Panc1 (cell line): ENCODE measurements around the gene ANP32A. TPM values are rescaled to one million over a fixed set of nuclear protein-coding genes. Genes with fewer than 3 reads are reported as not detected.

Source experiments
- ATAC-seq: fragments of 200-7000 bp; cut with Tn5 transposase; 2 replicates; pipeline ENCODE4 v1.9.1; 2020; ENCODE audit warnings: mild to moderate bottlenecking, moderate library complexity
- BruUV-seq: library from RNA; stranded (reverse); fragments of 400-500 nt; replicated peaks from 2 replicates; lab custom pipeline; 2021; lab: Mats Ljungman, UMichigan
- CTCF ChIA-PET: fragments of 300-600 bp; sonication (Branson Sonifier 250); formaldehyde crosslinking; loops from one replicate; lab custom pipeline; 2022; ENCODE audit warnings: antibody characterized with exemption; lab: Charles Lee
- POLR2A ChIA-PET: fragments of 300-600 bp; sonication (Branson Sonifier 250); formaldehyde crosslinking; loops from one replicate; lab custom pipeline; 2022; ENCODE audit warnings: antibody characterized with exemption; lab: Charles Lee
- DNase-seq: peaks from one replicate; pipeline ENCODE4 v3.0.0-alpha.2; 2010; ENCODE audit warnings: low read depth, low spot score
- H3K27ac ChIP-seq: 2 replicates; pipeline ENCODE4 v1.5.1; 2011; ENCODE audit warnings: mild to moderate bottlenecking, low read length, inconsistent platforms
- H3K27me3 ChIP-seq: fragments of 200-500 bp; sonication (Bioruptor generic); 2 replicates; pipeline ENCODE4 v1.6.0; 2014; ENCODE audit warnings: low read length, inconsistent platforms; ENCODE audit not compliant: control insufficient read depth, insufficient read depth
- H3K36me3 ChIP-seq: fragments of 200-500 bp; sonication (Bioruptor generic); 2 replicates; pipeline ENCODE4 v1.5.1; 2014; ENCODE audit warnings: inconsistent platforms, mild to moderate bottlenecking, low read length, moderate library complexity; ENCODE audit not compliant: control insufficient read depth, insufficient read depth
- H3K4me1 ChIP-seq: 2 replicates; pipeline ENCODE4 v1.5.1; 2011; ENCODE audit warnings: inconsistent platforms, mild to moderate bottlenecking, low read length, moderate library complexity; ENCODE audit not compliant: control insufficient read depth, insufficient read depth
- H3K4me3 ChIP-seq, 2 experiments: 2 replicates each; pipeline ENCODE4 v1.5.1; 2011 to 2012; ENCODE audit warnings: low read depth in 2 of 2, low read length in 2 of 2, mild to moderate bottlenecking in 2 of 2, inconsistent platforms in 1 of 2, moderate library complexity in 1 of 2
- H3K9me3 ChIP-seq: fragments of 200-500 bp; sonication (Bioruptor generic); 2 replicates; pipeline ENCODE4 v1.5.1; 2014; ENCODE audit warnings: low read depth, mild to moderate bottlenecking, inconsistent platforms, low read length, moderate library complexity; ENCODE audit not compliant: control insufficient read depth, insufficient read depth
- POLR2AphosphoS5 ChIP-seq: IDR thresholded peaks from 2 replicates; pipeline ENCODE4 v1.6.1; 2012; ENCODE audit warnings: mild to moderate bottlenecking, low read depth, low read length, moderate library complexity
- SIN3A ChIP-seq: IDR thresholded peaks from 2 replicates; pipeline ENCODE4 v1.6.1; 2012; ENCODE audit warnings: low read depth, mild to moderate bottlenecking, low read length, moderate library complexity, borderline replicate concordance; ENCODE audit not compliant: insufficient read depth
- TCF7L2 ChIP-seq: IDR thresholded peaks from 2 replicates; pipeline ENCODE4 v1.6.1; 2011; ENCODE audit warnings: mild to moderate bottlenecking, low read depth, low read length, inconsistent platforms
- in situ Hi-C: cut with HindIII; loops from 2 replicates; pipeline ENCODE4 v1.10.0; 2016; ENCODE audit warnings: low sequenced_read_pairs, low pct_unique_long_range_greater_than_20kb
- intact Hi-C: fragments of 100-400 bp; cut with micrococcal nuclease; formaldehyde crosslinking; loops from one replicate; pipeline ENCODE4 v1.10.0; 2022; ENCODE audit not compliant: unreplicated experiment
- total RNA-seq: library from RNA; stranded (reverse); gene quantifications from one replicate; pipeline ENCODE4 v1.2.1, GENCODE V29; 2021; ENCODE audit not compliant: unreplicated experiment
- TF ChIP-seq, protein P1 (sequence below), 2 experiments: IDR thresholded peaks; 2 replicates each; pipeline ENCODE4 v1.6.1; 2011 to 2012; ENCODE audit warnings: low read depth in 2 of 2, control low read depth in 1 of 2, low read length in 1 of 2, mild to moderate bottlenecking in 1 of 2, moderate library complexity in 1 of 2; ENCODE audit not compliant: insufficient read depth in 1 of 2
- TF ChIP-seq, protein P2 (sequence below): fragments of 450-650 bp; IDR thresholded peaks from 2 replicates; pipeline ENCODE4 v1.5.1; 2017; ENCODE audit warnings: mild to moderate bottlenecking

Gene ANP32A
- total RNA-seq, 1 experiment from 2014 or later = 226 TPM

DNA sequence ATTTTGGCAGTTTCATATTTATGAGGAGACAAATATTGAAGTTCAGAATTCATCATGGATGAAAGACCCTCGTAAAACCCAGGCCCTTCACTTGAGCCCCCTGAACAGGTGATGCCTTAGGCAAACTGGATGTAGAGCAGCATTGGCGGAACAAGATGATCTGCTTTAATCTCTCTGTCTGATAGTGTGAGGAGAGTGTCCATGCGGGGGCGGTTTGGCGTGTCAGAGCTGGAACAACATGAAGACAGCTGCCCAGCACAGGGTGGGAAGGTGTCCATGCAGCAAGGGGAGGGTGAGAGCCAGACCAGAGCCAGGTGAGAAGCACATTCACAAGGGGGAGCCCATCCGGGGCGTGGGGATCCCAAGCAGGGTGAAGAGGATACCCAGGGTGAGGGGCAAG, 31.8 kb upstream of the ANP32A start:
- CTCF ChIA-PET = no interaction called here
- POLR2A ChIA-PET = interaction anchor here (0.7 kb wide), 1 partner anchor 117 kb away, joined by 3 read pairs; no protein-coding TSS in a partner anchor
- DNase-seq = no peak
- intact Hi-C loops (no loop called here), in situ Hi-C loops (no loop called here)
- Histone ChIP-seq H3K9me3 (peaks cover 6% of the 10 kb centered on the region; the same call in 1 of the 2 replicates), H3K4me1 (no peaks in the 10 kb centered on the region), H3K27ac (no peak overlapping the region), H3K36me3 (no peaks in the 10 kb centered on the region), H3K27me3 (peaks cover 8% of the 10 kb centered on the region), H3K4me3 (no peak overlapping the region)
- TF ChIP-seq, protein P1, sequence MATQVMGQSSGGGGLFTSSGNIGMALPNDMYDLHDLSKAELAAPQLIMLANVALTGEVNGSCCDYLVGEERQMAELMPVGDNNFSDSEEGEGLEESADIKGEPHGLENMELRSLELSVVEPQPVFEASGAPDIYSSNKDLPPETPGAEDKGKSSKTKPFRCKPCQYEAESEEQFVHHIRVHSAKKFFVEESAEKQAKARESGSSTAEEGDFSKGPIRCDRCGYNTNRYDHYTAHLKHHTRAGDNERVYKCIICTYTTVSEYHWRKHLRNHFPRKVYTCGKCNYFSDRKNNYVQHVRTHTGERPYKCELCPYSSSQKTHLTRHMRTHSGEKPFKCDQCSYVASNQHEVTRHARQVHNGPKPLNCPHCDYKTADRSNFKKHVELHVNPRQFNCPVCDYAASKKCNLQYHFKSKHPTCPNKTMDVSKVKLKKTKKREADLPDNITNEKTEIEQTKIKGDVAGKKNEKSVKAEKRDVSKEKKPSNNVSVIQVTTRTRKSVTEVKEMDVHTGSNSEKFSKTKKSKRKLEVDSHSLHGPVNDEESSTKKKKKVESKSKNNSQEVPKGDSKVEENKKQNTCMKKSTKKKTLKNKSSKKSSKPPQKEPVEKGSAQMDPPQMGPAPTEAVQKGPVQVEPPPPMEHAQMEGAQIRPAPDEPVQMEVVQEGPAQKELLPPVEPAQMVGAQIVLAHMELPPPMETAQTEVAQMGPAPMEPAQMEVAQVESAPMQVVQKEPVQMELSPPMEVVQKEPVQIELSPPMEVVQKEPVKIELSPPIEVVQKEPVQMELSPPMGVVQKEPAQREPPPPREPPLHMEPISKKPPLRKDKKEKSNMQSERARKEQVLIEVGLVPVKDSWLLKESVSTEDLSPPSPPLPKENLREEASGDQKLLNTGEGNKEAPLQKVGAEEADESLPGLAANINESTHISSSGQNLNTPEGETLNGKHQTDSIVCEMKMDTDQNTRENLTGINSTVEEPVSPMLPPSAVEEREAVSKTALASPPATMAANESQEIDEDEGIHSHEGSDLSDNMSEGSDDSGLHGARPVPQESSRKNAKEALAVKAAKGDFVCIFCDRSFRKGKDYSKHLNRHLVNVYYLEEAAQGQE (IDR thresholded peaks at IDR 0.05; ENCODE audit: insufficient read depth in 1 of 2, low read depth in 2 of 2, low read length in 1 of 2) = no peak
- TF ChIP-seq TCF7L2 = no peak
- TF ChIP-seq, protein P2, sequence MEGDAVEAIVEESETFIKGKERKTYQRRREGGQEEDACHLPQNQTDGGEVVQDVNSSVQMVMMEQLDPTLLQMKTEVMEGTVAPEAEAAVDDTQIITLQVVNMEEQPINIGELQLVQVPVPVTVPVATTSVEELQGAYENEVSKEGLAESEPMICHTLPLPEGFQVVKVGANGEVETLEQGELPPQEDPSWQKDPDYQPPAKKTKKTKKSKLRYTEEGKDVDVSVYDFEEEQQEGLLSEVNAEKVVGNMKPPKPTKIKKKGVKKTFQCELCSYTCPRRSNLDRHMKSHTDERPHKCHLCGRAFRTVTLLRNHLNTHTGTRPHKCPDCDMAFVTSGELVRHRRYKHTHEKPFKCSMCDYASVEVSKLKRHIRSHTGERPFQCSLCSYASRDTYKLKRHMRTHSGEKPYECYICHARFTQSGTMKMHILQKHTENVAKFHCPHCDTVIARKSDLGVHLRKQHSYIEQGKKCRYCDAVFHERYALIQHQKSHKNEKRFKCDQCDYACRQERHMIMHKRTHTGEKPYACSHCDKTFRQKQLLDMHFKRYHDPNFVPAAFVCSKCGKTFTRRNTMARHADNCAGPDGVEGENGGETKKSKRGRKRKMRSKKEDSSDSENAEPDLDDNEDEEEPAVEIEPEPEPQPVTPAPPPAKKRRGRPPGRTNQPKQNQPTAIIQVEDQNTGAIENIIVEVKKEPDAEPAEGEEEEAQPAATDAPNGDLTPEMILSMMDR = no peak
- TF ChIP-seq SIN3A = no peak
- no peak for TF ChIP-seq POLR2AphosphoS5
- ATAC-seq = no peak
- BruUV-seq = no TSS peak

DNA sequence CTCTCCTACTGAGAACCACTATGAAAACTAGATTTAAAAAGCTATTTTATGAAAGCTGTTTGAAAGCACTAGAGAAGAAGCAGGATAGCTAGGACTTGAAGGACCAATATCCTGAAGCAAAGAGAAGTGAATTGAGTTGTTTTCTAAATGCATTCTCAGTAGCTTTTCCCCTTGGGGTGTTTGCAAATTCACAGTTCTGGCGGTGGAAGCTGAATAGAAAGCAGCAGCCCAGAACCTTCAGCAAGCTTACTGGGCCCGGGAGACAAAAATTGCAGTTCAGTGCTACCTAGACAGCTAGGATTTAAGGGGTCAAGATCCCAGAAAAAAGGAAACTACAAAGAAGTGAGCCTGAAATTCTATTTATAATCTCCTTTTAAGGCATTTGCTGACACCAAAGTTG, 31.3 kb upstream of the ANP32A start:
- Histone ChIP-seq H3K27me3 (peaks cover 8% of the 10 kb centered on the region), H3K27ac (no peak overlapping the region), H3K4me1 (no peaks in the 10 kb centered on the region), H3K4me3 (no peak overlapping the region), H3K9me3 (peaks cover 3% of the 10 kb centered on the region; the same call in 1 of the 2 replicates), H3K36me3 (no peaks in the 10 kb centered on the region)
- ChIA-PET CTCF (no interaction called here), POLR2A (interaction anchor here (0.7 kb wide), 1 partner anchor 117 kb away, joined by 3 read pairs; no protein-coding TSS in a partner anchor)
- BruUV-seq = no TSS peak
- in situ Hi-C loops (no loop called here), intact Hi-C loops (no loop called here)
- ATAC-seq = no peak
- no peak for TF ChIP-seq SIN3A
- TF ChIP-seq, protein P1 (IDR thresholded peaks at IDR 0.05; ENCODE audit: insufficient read depth in 1 of 2, low read depth in 2 of 2, low read length in 1 of 2) = no peak
- no peak for TF ChIP-seq POLR2AphosphoS5
- no peak for TF ChIP-seq TCF7L2
- no peak for DNase-seq
